ENCODE data around the gene TWF1.
"Not testable (repeated sequence)": the region's sequence is repeated elsewhere in the genome, so short reads cannot be mapped to it uniquely, and the experiment has no call there.

Gene TWF1

DNA sequence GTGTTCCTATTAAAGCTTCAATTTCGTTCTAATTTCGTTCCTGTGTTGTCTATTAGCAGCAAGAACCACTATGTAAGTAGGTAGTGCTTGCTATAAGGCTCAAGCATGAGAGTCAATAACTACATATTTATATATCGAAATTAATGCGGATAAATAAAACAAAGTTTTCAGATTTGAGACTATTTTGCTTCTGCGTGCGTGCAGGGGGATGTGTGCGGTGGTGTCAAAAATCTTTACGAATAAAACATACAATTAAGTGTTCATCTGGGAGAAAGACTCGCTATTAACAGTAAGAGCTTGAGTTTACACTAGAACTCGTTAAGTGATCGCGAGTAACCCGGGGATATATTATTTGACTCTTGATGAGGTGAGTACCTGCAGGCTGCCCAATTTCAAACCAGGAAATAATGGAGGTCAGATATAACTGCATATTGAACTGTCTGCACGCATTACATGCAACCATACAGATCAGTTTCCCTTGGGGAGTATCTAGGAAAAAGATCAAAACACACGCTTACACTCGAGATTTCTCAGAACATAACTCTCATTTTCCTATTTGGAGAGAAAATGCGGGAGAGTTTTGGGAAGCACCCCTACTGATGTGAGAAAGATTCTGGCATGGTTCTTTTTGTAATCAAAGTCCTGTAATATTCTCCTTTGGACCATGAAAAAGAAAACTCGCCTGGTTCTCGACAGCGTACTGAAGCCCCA lies 813 bp downstream of the TWF1 start:
- DNase-seq = peak; percentile 70

DNA sequence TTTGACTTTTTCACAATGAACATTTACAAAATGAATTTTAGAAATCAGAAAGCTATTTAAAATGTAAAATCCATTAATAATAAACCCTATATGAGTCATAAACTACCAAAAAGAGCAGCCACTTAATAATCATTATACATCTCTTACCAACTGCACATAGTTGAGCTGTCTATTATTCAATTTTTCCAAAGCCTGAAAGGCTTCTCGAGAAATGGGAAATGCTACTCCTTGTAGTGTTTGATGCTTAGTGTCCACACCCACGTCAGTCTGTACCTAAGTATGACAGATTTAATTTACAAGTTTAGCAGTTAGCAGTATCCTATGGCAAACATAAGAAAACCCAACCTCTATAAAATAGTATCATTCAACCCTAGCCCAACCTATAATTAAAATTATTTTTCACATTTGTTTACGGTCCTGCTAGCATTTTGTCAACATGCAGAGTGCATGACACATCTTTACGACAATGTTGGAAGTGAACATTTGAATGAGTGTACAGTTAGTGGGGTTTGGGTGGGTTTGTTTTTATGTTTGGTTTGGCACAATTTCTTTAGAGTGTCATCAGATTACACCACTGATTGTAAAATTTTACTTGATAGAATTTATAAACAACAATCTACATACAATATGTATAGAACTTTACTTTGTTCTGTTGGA lies 8.4 kb downstream of the TWF1 start:
- no peak for DNase-seq

DNA sequence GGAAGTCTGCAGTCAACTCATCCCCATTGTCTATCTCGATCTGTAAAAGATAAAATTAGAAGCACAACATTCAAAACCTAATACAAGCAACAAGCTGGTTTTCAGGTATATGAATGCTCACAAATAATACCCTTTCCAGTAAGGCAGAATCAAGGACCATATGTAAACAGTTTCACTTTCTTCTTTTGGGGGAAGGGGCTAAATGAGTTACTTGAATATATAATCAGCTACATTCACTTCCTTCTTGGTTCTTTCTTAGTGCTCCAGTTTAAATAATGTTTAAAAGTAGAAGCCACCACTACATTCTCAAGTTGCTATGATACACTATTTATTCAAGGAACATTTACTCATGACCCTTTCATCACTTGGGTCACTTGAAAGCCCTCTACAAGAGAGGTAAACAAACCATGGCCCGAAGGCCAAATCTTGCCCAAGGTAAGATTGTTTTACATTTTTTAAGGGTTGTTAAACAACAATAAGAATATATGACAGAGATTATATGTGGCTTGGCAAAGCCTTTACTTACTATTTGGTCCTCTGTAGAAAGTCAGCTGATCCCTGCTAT lies 10.3 kb downstream of the TWF1 start:
- no peak for DNase-seq

DNA sequence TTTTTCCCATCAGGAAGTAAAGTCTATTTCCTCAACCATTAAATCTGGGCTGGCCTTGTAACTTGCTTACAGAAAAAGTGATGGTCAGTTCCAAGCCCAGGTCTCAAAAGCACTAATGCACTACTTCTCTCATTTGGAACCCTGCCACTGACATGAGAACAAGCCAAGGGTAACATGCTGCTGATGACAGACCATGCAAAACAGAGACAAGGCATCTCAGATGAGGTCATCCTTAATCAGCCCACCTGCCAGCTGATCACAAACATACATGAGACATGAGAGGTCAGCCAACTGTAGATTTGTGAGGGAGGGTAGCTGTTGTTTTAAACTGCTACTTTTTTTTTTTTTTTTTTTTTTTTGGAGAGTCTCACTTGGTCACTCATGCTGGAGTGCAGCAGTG lies 16.2 kb downstream of the TWF1 start:
- DNase-seq = peak; percentile 28

DNA sequence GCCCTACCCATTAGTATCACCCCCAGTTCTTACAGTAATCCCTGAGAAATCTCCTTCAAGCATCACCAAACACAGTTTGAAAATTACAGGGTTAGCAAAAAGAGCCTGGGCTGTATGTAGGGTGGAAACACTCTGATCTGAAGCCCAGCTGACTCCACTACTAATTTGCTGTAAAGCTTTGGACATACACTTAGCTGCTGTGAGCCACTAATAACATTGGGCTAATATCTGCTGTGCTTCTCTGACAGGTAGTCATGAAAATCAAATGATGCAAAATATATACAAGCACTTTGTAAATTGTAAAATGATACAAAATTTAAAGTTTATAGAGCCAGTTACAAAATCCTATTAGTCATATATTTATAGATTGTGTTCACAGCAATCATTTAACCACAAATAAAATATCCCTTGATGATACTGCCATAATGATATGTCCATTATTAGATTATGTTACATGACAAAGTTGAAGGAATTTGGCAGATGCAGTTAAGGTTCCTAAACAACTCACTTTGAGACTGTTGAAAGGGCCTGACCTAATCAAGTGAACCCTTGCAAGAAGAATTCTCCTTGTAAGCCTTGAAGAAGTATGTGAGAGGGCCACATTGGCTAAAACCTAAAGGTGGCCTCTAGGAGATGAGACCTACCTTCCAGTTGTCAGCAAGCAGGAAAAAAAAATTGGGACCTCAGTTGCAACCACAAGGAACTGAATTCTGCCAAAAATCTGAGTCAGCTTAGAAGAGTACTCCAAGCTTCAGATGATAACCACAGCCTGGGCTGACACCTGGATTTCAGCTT lies 19.0 kb downstream of the TWF1 start:
- no peak for DNase-seq

DNA sequence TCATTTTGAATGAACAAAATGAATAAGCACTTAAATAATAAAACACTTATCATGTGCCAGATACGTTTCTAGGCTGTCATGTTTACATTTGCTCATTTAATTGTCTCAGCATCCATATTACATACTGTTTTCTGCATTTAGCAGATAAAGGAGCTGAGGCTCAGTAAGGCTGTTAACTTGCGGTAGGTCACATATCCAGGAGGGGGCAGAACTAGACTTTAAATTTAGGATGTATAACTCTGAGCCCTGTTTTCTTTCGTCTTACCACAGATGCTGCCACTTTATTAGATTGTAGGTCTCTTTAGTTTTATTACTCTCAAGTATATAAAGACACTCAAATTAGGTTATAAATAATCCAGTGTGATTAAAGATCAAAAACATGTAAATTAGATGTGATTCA lies 29.6 kb downstream of the TWF1 start:
- peak; percentile 49 for DNase-seq

DNA sequence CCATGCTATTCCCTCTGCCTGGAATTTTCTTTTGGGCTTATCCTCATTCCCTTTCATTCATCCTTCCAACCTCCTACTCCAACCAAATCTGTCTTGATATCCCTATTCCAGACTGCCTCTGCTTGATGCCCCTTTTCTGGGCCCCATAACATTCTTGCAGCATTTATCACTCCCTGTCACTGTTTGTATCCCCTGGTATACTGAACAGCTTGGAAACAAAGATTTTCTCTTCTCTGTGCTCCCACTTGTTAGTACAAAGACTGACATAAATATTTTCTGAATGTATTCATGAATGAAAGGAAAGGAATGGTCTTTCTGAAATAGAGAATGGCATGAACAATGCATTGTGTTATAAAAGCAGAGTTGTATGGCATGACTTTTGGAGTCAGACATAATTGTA lies 39.8 kb downstream of the TWF1 start:
- no peak for DNase-seq

DNA sequence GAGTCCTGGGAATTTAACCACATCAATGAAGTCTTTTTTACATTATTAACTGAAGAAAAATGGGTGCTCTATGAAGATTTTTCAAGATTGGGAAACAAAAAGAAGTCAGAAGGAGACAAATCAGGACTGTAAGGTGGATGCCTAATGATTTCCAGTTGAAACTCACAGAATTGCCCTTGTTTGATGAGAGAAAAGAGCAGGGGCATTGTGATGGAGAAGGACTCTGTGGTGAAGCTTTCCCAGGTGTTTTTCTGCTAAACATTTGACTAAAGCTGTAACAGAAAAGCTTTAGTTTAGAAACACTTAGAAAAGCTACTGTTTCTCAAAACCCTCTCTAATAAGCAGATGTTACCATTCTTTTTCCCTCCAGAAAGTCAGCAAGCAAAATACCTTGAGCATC lies 41.6 kb downstream of the TWF1 start:
- DNase-seq = no peak

DNA sequence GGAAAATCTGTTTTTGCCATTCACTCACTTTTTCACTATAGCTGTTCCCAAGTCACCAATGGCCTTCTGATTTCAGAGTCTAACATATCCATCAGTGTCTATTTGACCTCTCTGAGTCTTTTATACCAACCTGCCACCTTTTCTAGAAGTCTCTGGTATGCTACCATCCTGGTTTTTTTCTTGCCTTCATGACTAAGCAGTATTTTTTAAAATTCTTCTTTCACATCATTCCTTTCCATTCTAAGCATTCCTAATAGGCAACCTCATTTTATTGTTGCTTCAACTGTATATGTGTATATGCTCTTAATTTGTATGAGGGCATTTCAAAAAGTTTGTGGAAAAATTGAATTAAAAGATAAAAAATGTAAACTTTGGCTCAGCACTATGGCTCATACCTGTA lies 42.3 kb downstream of the TWF1 start:
- DNase-seq = no peak

DNA sequence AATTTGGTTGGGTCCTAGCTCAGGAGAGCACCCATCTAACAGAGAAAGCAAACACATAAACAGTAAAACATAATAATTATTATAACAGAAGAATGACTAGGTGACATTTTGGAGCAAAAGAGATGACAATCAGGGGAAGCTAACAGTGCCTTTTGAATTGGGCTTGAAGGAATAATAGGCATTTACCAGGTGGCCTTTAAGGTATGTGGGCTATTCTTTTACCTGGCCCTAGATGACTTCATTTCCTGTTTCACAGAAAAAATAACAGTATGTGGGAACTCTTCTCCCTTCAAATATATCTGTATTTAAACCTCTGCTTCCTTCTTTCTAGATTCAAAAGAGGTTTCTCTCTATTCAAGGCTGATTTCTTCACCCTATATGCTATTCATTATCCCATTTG lies 43.5 kb downstream of the TWF1 start:
- no peak for DNase-seq

DNA sequence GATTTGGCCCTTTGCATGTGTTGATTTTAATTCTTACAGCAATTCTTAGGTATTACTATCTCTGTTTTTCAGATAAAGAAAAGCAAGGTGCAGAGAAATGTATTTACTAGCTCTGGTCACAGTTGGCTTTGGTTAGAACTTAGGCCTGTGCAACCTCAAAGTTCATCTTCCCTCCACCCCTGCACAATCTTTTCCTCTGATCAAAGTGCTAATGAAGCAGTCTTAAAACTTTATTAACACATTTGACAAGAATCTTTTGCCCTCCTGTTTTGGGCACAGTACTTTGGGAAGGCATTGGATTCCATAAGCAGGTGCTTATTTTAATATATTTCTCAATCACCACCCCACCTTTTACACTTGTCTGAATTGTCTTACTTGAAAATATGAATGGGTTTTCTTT lies 44.6 kb downstream of the TWF1 start:
- no peak for DNase-seq

DNA sequence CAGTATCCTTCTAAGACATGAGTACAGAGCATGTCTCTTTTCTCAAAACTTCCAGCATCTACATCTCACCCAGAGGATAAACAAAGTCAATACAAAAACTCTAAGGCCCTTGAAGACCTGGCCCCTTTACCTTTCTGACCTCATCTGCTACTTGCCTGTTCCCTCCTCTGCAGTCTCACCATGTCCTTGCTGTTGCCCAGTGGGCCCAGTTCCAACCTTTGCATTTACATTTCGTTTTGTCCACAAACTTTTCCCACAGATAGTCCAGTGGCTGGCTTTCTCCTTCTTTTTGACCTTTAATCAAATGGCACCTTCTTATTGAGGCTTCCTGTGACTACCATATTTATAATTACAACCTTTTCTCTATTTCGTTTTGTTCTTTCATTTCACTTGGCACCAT lies 45.7 kb downstream of the TWF1 start:
- no peak for DNase-seq

DNA sequence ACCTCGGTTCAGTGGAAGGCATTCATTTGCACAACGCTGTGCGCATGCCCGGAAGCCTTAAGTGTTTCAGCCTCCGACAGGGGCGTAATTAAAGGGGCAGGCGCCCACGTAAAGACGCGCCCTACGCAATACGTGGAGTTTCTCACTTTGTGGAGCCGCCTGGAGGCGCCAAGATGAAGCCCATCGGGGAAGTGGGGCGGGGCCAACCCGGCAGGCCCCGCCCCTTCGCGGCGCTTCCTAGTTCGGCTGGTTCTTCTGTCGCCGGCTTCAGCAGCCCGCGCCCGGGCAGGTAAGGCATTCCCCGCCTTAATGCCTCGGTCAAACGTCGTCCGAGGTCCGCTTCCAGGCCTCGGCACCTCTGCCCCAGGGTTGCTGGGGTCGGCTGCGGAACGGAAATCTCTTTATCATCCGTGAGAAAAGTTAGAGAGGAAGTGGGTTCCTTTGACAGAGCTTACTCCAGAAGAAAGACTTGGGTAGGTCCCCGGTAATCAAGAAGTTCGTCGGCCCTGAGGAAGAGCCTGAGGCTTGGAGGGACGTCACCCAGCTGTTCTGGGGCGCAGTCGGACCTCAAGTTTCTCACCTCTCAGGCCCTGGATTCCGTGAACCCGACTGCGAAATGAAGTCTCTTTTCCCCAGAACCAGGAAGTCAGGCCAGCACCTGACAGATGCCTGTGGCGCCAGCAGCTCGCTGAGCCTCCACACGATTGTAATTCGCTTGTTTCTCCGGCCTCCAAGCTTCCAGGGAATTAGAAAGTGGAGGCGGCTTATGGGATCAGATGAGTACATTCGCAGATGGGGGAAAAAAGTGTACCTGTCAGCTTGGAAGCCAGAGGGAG lies 47.2 kb downstream of the TWF1 start, which contains the start of the genes IRAK4 and PUS7L:
TSS of gene IRAK4 (plus strand) at position 224 of the 836 bp plus-strand sequence. CDS start 9,161 bp downstream, outside the sequence.
TSS of gene PUS7L (minus strand) at position 63 of the 836 bp plus-strand sequence. CDS start 3,545 bp downstream, outside the sequence.
- peak; percentile 99 for DNase-seq

DNA sequence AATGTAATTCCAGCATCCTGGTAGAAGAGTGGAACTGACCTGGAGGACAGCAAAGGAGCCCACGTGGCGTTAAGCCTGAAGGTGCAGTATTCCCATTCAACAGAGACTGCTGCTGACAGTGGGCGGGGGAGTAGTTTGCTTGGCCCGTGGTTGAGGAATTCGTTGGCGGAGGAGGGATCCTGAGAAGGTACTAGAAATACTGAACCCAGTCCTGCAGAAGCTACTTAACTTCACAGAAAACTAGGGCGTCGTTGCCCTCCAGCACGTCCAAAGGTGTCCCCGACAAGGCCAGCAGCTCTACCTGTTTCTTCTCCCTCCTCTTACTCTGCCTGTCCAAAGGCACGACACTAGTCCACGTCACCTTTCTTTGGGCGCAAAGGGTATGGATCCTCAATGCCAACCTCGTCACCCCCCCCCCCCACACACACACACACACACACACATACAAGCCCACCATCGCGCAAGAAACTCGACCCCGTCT lies 47.8 kb downstream of the TWF1 start:
- DNase-seq = peak; percentile 75

DNA sequence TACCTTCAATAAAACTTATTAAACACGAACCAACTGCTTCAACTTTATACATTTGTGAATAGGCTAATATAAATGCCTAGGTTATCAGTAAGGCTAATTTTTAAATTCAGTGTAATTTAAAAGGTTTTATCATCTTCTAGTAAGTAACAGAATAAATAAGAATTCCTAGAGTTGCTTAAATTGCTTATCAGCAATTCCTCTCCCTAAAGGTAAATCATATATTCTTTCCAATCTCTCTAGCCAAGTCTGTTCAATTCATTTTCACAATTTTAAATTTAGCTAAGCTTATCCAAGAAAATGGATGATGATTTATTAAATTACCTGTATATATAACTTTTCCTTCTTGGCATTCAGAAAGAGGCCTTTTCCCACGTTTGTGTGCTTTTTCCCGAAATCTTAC lies 52.1 kb downstream of the TWF1 start:
- DNase-seq = no peak

DNA sequence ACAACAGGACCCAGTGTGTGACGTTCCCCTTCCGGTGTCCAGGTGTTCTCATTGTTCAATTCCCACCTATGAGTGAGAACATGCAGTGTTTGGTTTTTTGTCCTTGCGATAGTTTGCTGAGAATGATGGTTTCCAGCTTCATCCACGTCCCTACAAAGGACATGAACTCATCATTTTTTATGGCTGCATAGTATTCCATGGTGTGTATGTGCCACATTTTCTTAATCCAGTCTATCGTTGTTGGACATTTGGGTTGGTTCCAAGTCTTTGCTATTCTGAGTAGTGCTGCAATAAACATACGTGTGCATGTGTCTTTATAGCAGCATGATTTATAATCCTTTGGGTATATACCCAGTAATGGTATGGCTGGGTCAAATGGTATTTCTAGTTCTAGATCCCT lies 54.8 kb downstream of the TWF1 start:
- DNase-seq = not testable (repeated sequence)

DNA sequence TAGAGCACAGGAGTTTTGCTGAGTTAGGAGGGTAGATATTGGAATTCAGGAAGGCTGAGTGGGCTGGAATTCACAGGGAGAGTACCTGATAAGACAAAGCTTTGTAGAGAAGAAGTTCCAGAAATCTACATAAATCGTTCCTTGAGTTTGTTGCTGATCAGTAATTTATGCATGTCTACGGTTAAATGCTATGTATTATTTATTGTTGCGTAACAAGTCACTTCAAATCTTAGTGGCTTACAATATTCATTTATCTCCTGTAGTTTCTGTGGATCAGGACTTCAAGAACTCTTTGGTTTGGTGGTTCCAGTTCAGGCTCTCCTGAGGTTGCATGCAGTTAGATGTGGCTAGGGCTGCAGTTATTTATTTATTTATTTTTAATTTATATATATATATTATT lies 55.3 kb downstream of the TWF1 start:
- DNase-seq = no peak

DNA sequence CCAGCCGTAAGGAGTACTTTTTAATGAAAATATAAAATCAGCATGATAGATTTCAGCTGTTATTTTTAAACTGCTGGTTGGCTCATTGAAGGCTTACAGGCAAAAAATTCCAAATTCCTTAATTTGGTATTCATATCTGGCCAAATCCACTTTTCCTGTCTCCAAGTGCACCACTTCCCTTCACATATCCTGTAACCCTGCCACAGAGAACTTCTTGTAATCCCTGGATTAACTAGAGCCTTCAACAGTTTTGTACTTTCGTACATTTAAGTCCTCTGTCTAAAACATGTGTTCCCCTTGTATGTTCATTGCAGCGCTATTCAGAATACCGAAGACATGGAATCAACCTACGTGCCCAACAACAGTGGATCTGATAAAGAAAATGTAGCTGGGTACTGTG lies 57.1 kb downstream of the TWF1 start:
- no peak for DNase-seq

DNA sequence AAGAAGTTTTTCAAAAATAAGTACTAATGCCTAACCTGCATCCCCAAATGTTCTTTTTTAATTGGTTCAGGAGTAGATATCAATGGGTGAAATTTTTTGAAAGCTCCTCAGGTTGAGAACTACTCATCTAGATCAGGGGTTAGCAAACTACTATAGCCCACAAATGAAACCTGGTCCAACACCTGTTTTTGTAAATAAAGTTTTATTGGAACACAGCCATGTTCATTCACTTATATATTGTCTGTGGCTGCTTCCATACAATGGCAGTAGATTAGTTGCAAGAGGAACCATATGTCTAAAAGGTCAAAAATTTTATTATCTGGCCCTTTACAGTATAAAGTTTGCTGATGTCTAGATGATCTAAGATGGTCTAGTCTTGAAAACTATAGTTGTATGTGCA lies 61.3 kb downstream of the TWF1 start:
- DNase-seq = no peak

Measured in NCI-H1092 treated with DMSO at 0.1 percent for 48 hours (cell line).